Gastrocnemius medialis (tissue), 4 donors: ENCODE data around the gene ACAA2. TPM values are rescaled to one million over a fixed set of nuclear protein-coding genes. Genes with fewer than 3 reads are reported as not detected.
"Not testable (repeated sequence)": the region's sequence is repeated elsewhere in the genome, so short reads cannot be mapped to it uniquely, and the experiment has no call there.

ENCODE experiments used
- ATAC-seq, 2 donors: fragments of 150-250 bp; one replicate each; pipeline ENCODE4 v1.9.1; 2016
- DNase-seq, 2 donors: peaks; one replicate each; pipeline ENCODE4 v3.0.0-alpha.2; 2019
- H3K27ac ChIP-seq, 4 donors: fragments of 200-600 bp; sonication (generic); 1 replicate in 1 of 4; 2 replicates in 3 of 4; pipeline ENCODE4 v1.5.1; 2016 to 2018; ENCODE audit warnings: mild to moderate bottlenecking in 2 of 4, moderate library complexity in 1 of 4
- H3K27me3 ChIP-seq, 3 donors: fragments of 200-600 bp; sonication (generic) in 2 of 3; 1 replicate in 1 of 3; 2 replicates in 2 of 3; pipeline versions ENCODE4 v1.5.1 to v1.6.0; 2016 to 2019; ENCODE audit warnings: mild to moderate bottlenecking in 1 of 3, moderate library complexity in 1 of 3
- H3K36me3 ChIP-seq, 2 donors: fragments of 200-600 bp; sonication (generic) in 1 of 2; one replicate each; pipeline ENCODE4 v1.5.1; 2017 to 2018
- H3K4me1 ChIP-seq, 2 donors: fragments of 200-600 bp; sonication (generic) in 1 of 2; one replicate each; pipeline ENCODE4 v1.5.1; 2016 to 2017; ENCODE audit warnings: mild to moderate bottlenecking in 2 of 2
- H3K4me3 ChIP-seq, 4 donors: fragments of 200-600 bp; sonication (generic) in 3 of 4; 1 replicate in 1 of 4; 2 replicates in 3 of 4; pipeline ENCODE4 v1.5.1; 2016 to 2019; ENCODE audit warnings: mild to moderate bottlenecking in 2 of 4
- H3K9me3 ChIP-seq, 3 donors: fragments of 200-600 bp; sonication (generic) in 2 of 3; 1 replicate in 1 of 3; 2 replicates in 2 of 3; pipeline ENCODE4 v1.5.1; 2016 to 2019
- POLR2A ChIP-seq, 2 donors: fragments of 450-650 bp; IDR thresholded peaks; one replicate each; pipeline ENCODE4 v1.6.1; 2017; ENCODE audit warnings: antibody characterized with exemption in 2 of 2, mild to moderate bottlenecking in 2 of 2, moderate library complexity in 2 of 2
- in situ Hi-C, 4 donors: fragments of 200-750 bp; cut with MboI; loops; one replicate each; pipeline versions ENCODE4 v1.15.0 to v1.8.0; 2017; ENCODE audit warnings: low sequenced_read_pairs in 4 of 4
- intact Hi-C: fragments of 100-400 bp; cut with DNase I; formaldehyde crosslinking; loops from one replicate; pipeline ENCODE4 v1.15.1; 2023; ENCODE audit warnings: low total_unique reads
- total RNA-seq, 4 donors: library from RNA; depleted of rRNA; stranded (reverse); fragments of >200 nt; gene quantifications; one replicate each; pipeline versions ENCODE4 v1.1.0 to v1.2.3, GENCODE V29; 2016
- TF ChIP-seq, protein P1 (sequence below), 5 experiments: fragments of 450-650 bp in 3 of 5; fragments of 200-600 bp in 2 of 5; sonication (generic) in 2 of 5; IDR thresholded peaks in 4 of 5; conservative IDR thresholded peaks in 1 of 5; 1 replicate in 4 of 5; 2 replicates in 1 of 5; pipeline ENCODE4 v1.5.1; 2016 to 2019; ENCODE audit warnings: antibody characterized with exemption in 5 of 5, mild to moderate bottlenecking in 3 of 5, moderate library complexity in 3 of 5

Gene ACAA2
- total RNA-seq, 4 donors from 2014 or later, result 73.7 to 95.7 (median 79.6) TPM

DNA sequence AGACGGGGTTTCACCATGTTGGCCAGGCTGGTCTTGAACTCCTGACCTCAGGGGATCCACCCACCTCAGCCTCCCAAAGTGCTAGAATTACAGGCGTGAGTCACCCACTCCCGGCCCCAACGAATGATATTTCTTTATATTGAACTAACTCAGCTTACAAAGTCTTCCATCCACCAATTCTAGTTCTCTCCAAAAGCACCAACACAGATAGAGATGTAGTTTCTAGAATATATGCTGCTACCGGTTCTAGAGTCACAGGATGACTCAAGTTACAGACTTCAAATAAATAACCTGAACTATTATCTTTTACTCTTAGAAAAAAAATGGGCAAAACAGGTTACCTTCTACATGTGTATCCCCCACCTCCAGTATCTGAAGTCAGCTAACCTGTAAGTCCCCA is 9.2 kb downstream of the ACAA2 start:
- TF ChIP-seq, protein P1, sequence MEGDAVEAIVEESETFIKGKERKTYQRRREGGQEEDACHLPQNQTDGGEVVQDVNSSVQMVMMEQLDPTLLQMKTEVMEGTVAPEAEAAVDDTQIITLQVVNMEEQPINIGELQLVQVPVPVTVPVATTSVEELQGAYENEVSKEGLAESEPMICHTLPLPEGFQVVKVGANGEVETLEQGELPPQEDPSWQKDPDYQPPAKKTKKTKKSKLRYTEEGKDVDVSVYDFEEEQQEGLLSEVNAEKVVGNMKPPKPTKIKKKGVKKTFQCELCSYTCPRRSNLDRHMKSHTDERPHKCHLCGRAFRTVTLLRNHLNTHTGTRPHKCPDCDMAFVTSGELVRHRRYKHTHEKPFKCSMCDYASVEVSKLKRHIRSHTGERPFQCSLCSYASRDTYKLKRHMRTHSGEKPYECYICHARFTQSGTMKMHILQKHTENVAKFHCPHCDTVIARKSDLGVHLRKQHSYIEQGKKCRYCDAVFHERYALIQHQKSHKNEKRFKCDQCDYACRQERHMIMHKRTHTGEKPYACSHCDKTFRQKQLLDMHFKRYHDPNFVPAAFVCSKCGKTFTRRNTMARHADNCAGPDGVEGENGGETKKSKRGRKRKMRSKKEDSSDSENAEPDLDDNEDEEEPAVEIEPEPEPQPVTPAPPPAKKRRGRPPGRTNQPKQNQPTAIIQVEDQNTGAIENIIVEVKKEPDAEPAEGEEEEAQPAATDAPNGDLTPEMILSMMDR (IDR thresholded peaks at IDR 0.05 in 4 of 5, conservative IDR thresholded peaks at IDR 0.05 in 1 of 5), result no peak
- TF ChIP-seq POLR2A (IDR thresholded peaks at IDR 0.05), result no peak
- Histone ChIP-seq H3K27me3 (no peaks in the 10 kb centered on the region), H3K27ac (no peak overlapping the region), H3K4me3 (no peak overlapping the region), H3K4me1 (peaks cover 7 to 24% of the 10 kb centered on the region in 2 donors), H3K36me3 (peaks cover 0 to 11% of the 10 kb centered on the region in 2 donors), H3K9me3 (no peaks in the 10 kb centered on the region)
- in situ Hi-C loops (loop anchor here in 2 of 4 donors (25.0 kb wide), 1 partner anchor 483 kb away; the partner anchor contains the start of genes CXXC1 (in 2 of the 2) and MBD1 (in 2 of the 2)), intact Hi-C loops (no loop called here)
- no peak for ATAC-seq
- DNase-seq, result no peak

DNA sequence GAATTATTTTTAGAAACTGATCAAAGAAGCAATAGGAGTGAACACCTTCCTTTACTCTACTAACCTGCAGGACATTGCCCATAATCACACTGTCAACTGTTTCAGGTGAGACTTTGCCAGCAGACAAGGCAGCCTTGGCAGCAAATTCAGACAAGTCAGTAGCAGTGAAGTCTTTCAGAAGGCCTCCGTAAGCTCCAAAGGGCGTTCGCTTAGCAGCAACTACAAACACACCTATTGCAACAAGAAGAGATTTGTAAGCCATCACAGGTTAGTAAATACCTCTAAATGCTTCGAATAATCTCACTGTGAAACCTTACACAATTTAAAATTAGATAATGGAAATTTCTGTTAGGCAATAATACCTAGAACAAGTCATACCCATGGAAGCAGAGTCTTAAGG is 10.7 kb downstream of the ACAA2 start:
- H3K4me1 ChIP-seq, result peaks cover 7 to 24% of the 10 kb centered on the region in 2 donors
- no peaks in the 10 kb centered on the region for H3K9me3 ChIP-seq
- in situ Hi-C loops, result loop anchor here in 2 of 4 donors (25.0 kb wide), 1 partner anchor 485 kb away; the partner anchor contains the start of genes CXXC1 (in 2 of the 2) and MBD1 (in 2 of the 2)
- ATAC-seq, result no peak
- H3K36me3 ChIP-seq, result peaks cover 0 to 12% of the 10 kb centered on the region in 2 donors
- TF ChIP-seq POLR2A (IDR thresholded peaks at IDR 0.05), result no peak
- TF ChIP-seq, protein P1 (IDR thresholded peaks at IDR 0.05 in 4 of 5, conservative IDR thresholded peaks at IDR 0.05 in 1 of 5), result no peak
- no peak overlapping the region for H3K4me3 ChIP-seq
- no peak for DNase-seq
- intact Hi-C loops, result no loop called here
- H3K27me3 ChIP-seq, result no peaks in the 10 kb centered on the region
- no peak overlapping the region for H3K27ac ChIP-seq

DNA sequence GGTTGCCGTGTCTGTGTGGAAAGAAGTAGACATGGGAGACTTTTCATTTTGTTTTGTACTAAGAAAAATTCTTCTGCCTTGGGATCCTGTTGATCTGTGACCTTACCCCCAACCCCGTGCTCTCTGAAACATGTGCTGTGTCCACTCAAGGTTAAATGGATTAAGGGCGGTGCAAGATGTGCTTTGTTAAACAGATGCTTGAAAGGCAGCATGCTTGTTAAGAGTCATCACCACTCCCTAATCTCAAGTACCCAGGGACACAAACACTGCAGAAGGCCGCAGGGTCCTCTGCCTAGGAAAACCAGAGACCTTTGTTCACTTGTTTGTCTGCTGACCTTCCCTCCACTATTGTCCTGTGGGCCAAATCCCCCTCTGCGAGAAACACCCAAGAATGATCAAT is 12.8 kb downstream of the ACAA2 start:
- in situ Hi-C loops, result loop anchor here in 2 of 4 donors (25.0 kb wide), 1 partner anchor 487 kb away; the partner anchor contains the start of genes CXXC1 (in 2 of the 2) and MBD1 (in 2 of the 2)
- Histone ChIP-seq H3K4me1 (peaks cover 5 to 13% of the 10 kb centered on the region in 2 donors), H3K36me3 (peaks cover 0 to 33% of the 10 kb centered on the region in 2 donors)
- H3K27me3 ChIP-seq, ATAC-seq, H3K9me3 ChIP-seq, H3K27ac ChIP-seq, H3K4me3 ChIP-seq, DNase-seq, intact Hi-C loops: not testable (repeated sequence)

DNA sequence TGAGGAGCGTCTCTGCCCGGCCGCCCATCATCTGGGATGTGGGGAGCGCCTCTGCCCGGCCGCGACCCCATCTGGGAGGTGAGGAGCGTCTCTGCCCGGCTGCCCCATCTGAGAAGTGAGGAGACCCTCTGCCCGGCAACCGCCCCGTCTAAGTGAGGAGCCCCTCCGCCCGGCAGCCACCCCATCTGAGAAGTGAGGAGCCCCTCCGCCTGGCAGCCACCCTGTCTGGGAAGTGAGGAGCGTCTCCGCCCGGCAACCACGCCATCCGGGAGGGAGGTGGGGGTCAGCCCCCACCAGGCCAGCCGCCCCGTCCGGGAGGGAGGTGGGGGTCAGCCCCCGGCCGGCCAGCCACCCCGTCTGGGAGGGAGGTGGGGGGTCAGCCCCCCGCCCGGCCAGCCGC is 13.5 kb downstream of the ACAA2 start:
- H3K9me3 ChIP-seq, H3K4me3 ChIP-seq, ATAC-seq, DNase-seq, intact Hi-C loops, H3K27me3 ChIP-seq, H3K27ac ChIP-seq: not testable (repeated sequence)
- peaks cover 4 to 13% of the 10 kb centered on the region in 2 donors for H3K4me1 ChIP-seq
- H3K36me3 ChIP-seq, result peaks cover 0 to 37% of the 10 kb centered on the region in 2 donors
- in situ Hi-C loops, result loop anchor here in 2 of 4 donors (25.0 kb wide), 1 partner anchor 487 kb away; the partner anchor contains the start of genes CXXC1 (in 2 of the 2) and MBD1 (in 2 of the 2)

DNA sequence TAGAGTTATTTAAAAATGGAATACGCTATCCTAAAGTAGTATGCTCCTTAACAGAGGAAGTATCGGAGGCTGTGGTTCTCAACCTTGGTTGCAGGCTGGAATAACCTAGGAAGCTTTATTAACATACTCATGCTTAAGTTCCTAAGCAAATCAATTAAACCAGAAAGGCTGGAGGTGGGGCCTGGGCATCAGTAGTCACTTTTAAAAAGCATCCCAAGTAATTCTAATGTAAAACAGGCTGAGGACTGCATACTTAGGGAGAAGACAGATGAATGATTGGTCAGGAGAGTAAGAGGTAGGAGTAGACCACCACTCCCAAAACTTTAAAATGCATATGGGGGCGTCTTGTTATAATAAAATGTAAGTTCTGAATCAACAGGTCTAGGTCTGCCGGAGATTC is 15.3 kb downstream of the ACAA2 start:
- no peaks in the 10 kb centered on the region for H3K9me3 ChIP-seq
- intact Hi-C loops, result no loop called here
- no peak overlapping the region for H3K27ac ChIP-seq
- TF ChIP-seq POLR2A (IDR thresholded peaks at IDR 0.05), result no peak
- TF ChIP-seq, protein P1 (IDR thresholded peaks at IDR 0.05 in 4 of 5, conservative IDR thresholded peaks at IDR 0.05 in 1 of 5), result no peak
- in situ Hi-C loops, result no loop called here
- no peaks in the 10 kb centered on the region for H3K27me3 ChIP-seq
- peaks cover 3 to 4% of the 10 kb centered on the region in 2 donors for H3K4me1 ChIP-seq
- H3K4me3 ChIP-seq, result no peak overlapping the region
- ATAC-seq (no peak), DNase-seq (no peak)
- peaks cover 0 to 55% of the 10 kb centered on the region in 2 donors for H3K36me3 ChIP-seq
